ENCODE data around the gene LSAMP.
"Not testable (repeated sequence)": the region's sequence is repeated elsewhere in the genome, so short reads cannot be mapped to it uniquely, and the experiment has no call there.

Gene LSAMP

GRCh38 chr3:115851571-115851970 lies 593.7 kb downstream of the LSAMP start:
- no peak for DNase-seq

GRCh38 chr3:115848641-115849040 lies 596.6 kb downstream of the LSAMP start:
- no peak for DNase-seq

GRCh38 chr3:115845986-115846385 lies 599.3 kb downstream of the LSAMP start:
- DNase-seq: no peak

- DNase-seq: not testable (repeated sequence)
Measured at GRCh38 chr3:115844729-115845128, 600.6 kb downstream of the LSAMP start.

GRCh38 chr3:115843206-115843605 lies 602.1 kb downstream of the LSAMP start:
- DNase-seq: no peak

- DNase-seq: peak in 1 of 56 donors; percentile 14
Measured at GRCh38 chr3:115839246-115839645, 606.0 kb downstream of the LSAMP start.

- DNase-seq: no peak
Measured at GRCh38 chr3:115838786-115839185, 606.5 kb downstream of the LSAMP start.

- DNase-seq: no peak
Measured at GRCh38 chr3:115836944-115837343, 608.3 kb downstream of the LSAMP start.

- DNase-seq: no peak
Measured at GRCh38 chr3:115835946-115836345, 609.3 kb downstream of the LSAMP start.

- DNase-seq: no peak
Measured at GRCh38 chr3:115834068-115834467, 611.2 kb downstream of the LSAMP start.

- DNase-seq: no peak
Measured at GRCh38 chr3:115833074-115833473, 612.2 kb downstream of the LSAMP start.

GRCh38 chr3:115832265-115832664 lies 613.0 kb downstream of the LSAMP start:
- no peak for DNase-seq

GRCh38 chr3:115831864-115832263 lies 613.4 kb downstream of the LSAMP start:
- DNase-seq: no peak

GRCh38 chr3:115830764-115831395 lies 614.4 kb downstream of the LSAMP start:
- DNase-seq: no peak

- peak in 1 of 56 donors; percentile 4 for DNase-seq
Measured at GRCh38 chr3:115828401-115828800, 616.9 kb downstream of the LSAMP start.

- DNase-seq: no peak
Measured at GRCh38 chr3:115827495-115827894, 617.8 kb downstream of the LSAMP start.

- DNase-seq: no peak
Measured at GRCh38 chr3:115825046-115825445, 620.2 kb downstream of the LSAMP start.

- no peak for DNase-seq
Measured at GRCh38 chr3:115823083-115823482, 622.2 kb downstream of the LSAMP start.

- DNase-seq: no peak
Measured at GRCh38 chr3:115822579-115822978, 622.7 kb downstream of the LSAMP start.

GRCh38 chr3:115819785-115820384 lies 625.4 kb downstream of the LSAMP start:
- DNase-seq: peak in 35 of 56 donors; percentile 2 to 81 (median 23)

GRCh38 chr3:115814778-115815380 lies 630.4 kb downstream of the LSAMP start:
- peak in 52 of 56 donors; percentile 4 to 90 (median 51) for DNase-seq

- no peak for DNase-seq
Measured at GRCh38 chr3:115814006-115814405, 631.3 kb downstream of the LSAMP start.

GRCh38 chr3:115808816-115809215 lies 636.5 kb downstream of the LSAMP start:
- DNase-seq: no peak
